HG02885 (cell line): Measurements from ENCODE around the gene NRL.

Experiments used
- ATAC-seq: cut with Tn5 transposase; IDR thresholded peaks from one replicate; pipeline ENCODE4 v1.9.1; 2021; ENCODE audit warnings: mild to moderate bottlenecking; ENCODE audit not compliant: unreplicated experiment, poor library complexity

NRL gene

GRCh38 chr14:24114532-24115421 lies at the start of gene NRL, which contains the start of gene DCAF11:
TSS of gene NRL (minus strand) at chr14:24114949. CDS start at chr14:24082848, 32,101 bp downstream.
TSS of gene DCAF11 (plus strand) at chr14:24114777. CDS start at chr14:24115595, 818 bp downstream.
- ATAC-seq: peak; percentile 86

- no peak for ATAC-seq
Measured at GRCh38 chr14:24162093-24162492, 47.3 kb upstream of the NRL start.

GRCh38 chr14:24160850-24161804 lies 46.4 kb upstream of the NRL start, which contains the start of gene IRF9:
TSS of gene IRF9 (plus strand) at chr14:24161265. CDS start at chr14:24162145, 880 bp downstream.
- peak; percentile 87 for ATAC-seq

GRCh38 chr14:24160499-24160849 lies 45.7 kb upstream of the NRL start:
- ATAC-seq: no peak

- no peak for ATAC-seq
Measured at GRCh38 chr14:24159777-24160498, 45.2 kb upstream of the NRL start.

- ATAC-seq: no peak
Measured at GRCh38 chr14:24157331-24157730, 42.6 kb upstream of the NRL start.

- no peak for ATAC-seq
Measured at GRCh38 chr14:24156840-24157239, 42.1 kb upstream of the NRL start.

GRCh38 chr14:24155100-24155499 lies 40.4 kb upstream of the NRL start:
- no peak for ATAC-seq

GRCh38 chr14:24151404-24152080 lies 36.8 kb upstream of the NRL start:
- ATAC-seq: no peak

GRCh38 chr14:24150993-24151392 lies 36.2 kb upstream of the NRL start:
- no peak for ATAC-seq

- ATAC-seq: no peak
Measured at GRCh38 chr14:24150567-24150966, 35.8 kb upstream of the NRL start.

- ATAC-seq: no peak
Measured at GRCh38 chr14:24150061-24150460, 35.3 kb upstream of the NRL start.

- no peak for ATAC-seq
Measured at GRCh38 chr14:24149302-24149969, 34.7 kb upstream of the NRL start.

- ATAC-seq: no peak
Measured at GRCh38 chr14:24147761-24148428, 33.1 kb upstream of the NRL start.

- peak; percentile 86 for ATAC-seq
Measured at GRCh38 chr14:24146978-24147760, 32.4 kb upstream of the NRL start, which contains the start of gene RNF31. TSS of gene RNF31 (plus strand) at chr14:24147498. CDS start at chr14:24147699, 201 bp downstream.

GRCh38 chr14:24146453-24146977 lies 31.8 kb upstream of the NRL start, which contains the start of gene PSME2:
TSS of gene PSME2 (minus strand) at chr14:24146610. CDS start at chr14:24146581, 29 bp downstream.
- peak; percentile 69 for ATAC-seq

- no peak for ATAC-seq
Measured at GRCh38 chr14:24145690-24146452, 31.1 kb upstream of the NRL start.
